NCI-H524 treated with DMSO at 0.1 percent for 48 hours (cell line): ENCODE data around the gene GPR137.

Experiments used
- DNase-seq: peaks from one replicate; lab custom pipeline; 2025; lab: John Stamatoyannopoulos, UW

The GPR137 gene

GRCh38 chr11:64249038-64249437 is 36.6 kb upstream of the GPR137 start:
- no peak for DNase-seq

- DNase-seq = no peak
Observed at GRCh38 chr11:64249563-64250414, 35.9 kb upstream of the GPR137 start.

- peak; percentile 6 for DNase-seq
Observed at GRCh38 chr11:64250415-64251015, 35.1 kb upstream of the GPR137 start.

- no peak for DNase-seq
Observed at GRCh38 chr11:64251016-64251752, 34.5 kb upstream of the GPR137 start, which contains the start of gene PLCB3. PLCB3 (plus strand) TSS chr11:64251530; CDS start chr11:64251650, 120 bp downstream.

GRCh38 chr11:64251753-64252002 is 34.0 kb upstream of the GPR137 start:
- no peak for DNase-seq

GRCh38 chr11:64252003-64252872 is 33.4 kb upstream of the GPR137 start:
- no peak for DNase-seq

- DNase-seq = no peak
Observed at GRCh38 chr11:64253043-64253442, 32.6 kb upstream of the GPR137 start.

GRCh38 chr11:64253481-64253880 is 32.2 kb upstream of the GPR137 start:
- no peak for DNase-seq

GRCh38 chr11:64254326-64254725 is 31.3 kb upstream of the GPR137 start:
- DNase-seq = no peak

- DNase-seq = no peak
Observed at GRCh38 chr11:64255135-64256128, 30.2 kb upstream of the GPR137 start.

GRCh38 chr11:64256300-64256699 is 29.3 kb upstream of the GPR137 start:
- no peak for DNase-seq

GRCh38 chr11:64258356-64258755 is 27.3 kb upstream of the GPR137 start:
- DNase-seq = no peak

GRCh38 chr11:64258946-64259532 is 26.6 kb upstream of the GPR137 start:
- DNase-seq = no peak

GRCh38 chr11:64259533-64260067 is 26.0 kb upstream of the GPR137 start:
- DNase-seq = no peak

GRCh38 chr11:64260147-64260708 is 25.4 kb upstream of the GPR137 start:
- DNase-seq = no peak

- DNase-seq = no peak
Observed at GRCh38 chr11:64261556-64262080, 24.0 kb upstream of the GPR137 start.

- DNase-seq = no peak
Observed at GRCh38 chr11:64262271-64263002, 23.2 kb upstream of the GPR137 start.

- no peak for DNase-seq
Observed at GRCh38 chr11:64263021-64263946, 22.4 kb upstream of the GPR137 start.
